Calu3 (cell line): ENCODE data around the gene DSCAM. TPM values are rescaled to one million over a fixed set of nuclear protein-coding genes. Genes with fewer than 3 reads are reported as not detected.

Experiments used
- BruUV-seq: library from RNA; stranded (reverse); fragments of 400-500 nt; replicated peaks from 2 replicates; lab custom pipeline; 2021; lab: Mats Ljungman, UMichigan
- CTCF ChIA-PET: fragments of 300-600 bp; sonication (Branson Sonifier 250); formaldehyde crosslinking; loops from one replicate; lab custom pipeline; 2022; ENCODE audit warnings: antibody characterized with exemption; lab: Charles Lee
- DNase-seq: peaks from one replicate; pipeline ENCODE4 v3.0.0; 2022
- H3K27ac Mint-ChIP-seq: one replicate; pipeline ENCODE4 v1.8.0; 2022; ENCODE audit warnings: mixed read lengths; ENCODE audit not compliant: unreplicated experiment
- H3K27me3 Mint-ChIP-seq: one replicate; pipeline ENCODE4 v1.8.0; 2022; ENCODE audit warnings: mixed read lengths; ENCODE audit not compliant: unreplicated experiment
- H3K36me3 Mint-ChIP-seq: one replicate; pipeline ENCODE4 v1.8.0; 2022; ENCODE audit warnings: mild to moderate bottlenecking, moderate library complexity, mixed read lengths; ENCODE audit not compliant: insufficient read depth, unreplicated experiment
- H3K4me1 Mint-ChIP-seq: one replicate; pipeline ENCODE4 v1.8.0; 2022; ENCODE audit warnings: mild to moderate bottlenecking, low read depth, mixed read lengths; ENCODE audit not compliant: unreplicated experiment
- H3K4me3 Mint-ChIP-seq: one replicate; pipeline ENCODE4 v1.8.0; 2022; ENCODE audit warnings: mild to moderate bottlenecking, low read depth, moderate library complexity, mixed read lengths; ENCODE audit not compliant: unreplicated experiment
- H3K9me3 Mint-ChIP-seq: one replicate; pipeline ENCODE4 v1.8.0; 2022; ENCODE audit warnings: low read depth, mixed read lengths; ENCODE audit not compliant: unreplicated experiment
- intact Hi-C: fragments of 100-400 bp; cut with micrococcal nuclease; formaldehyde crosslinking; loops from one replicate; pipeline ENCODE4 v1.10.0; 2022; ENCODE audit not compliant: unreplicated experiment
- total RNA-seq: library from RNA; stranded (reverse); gene quantifications from 2 replicates; pipeline ENCODE4 v1.2.3, GENCODE V29; 2022
- TF ChIP-seq, protein P1 (sequence below): fragments of 200-600 bp; IDR thresholded peaks from one replicate; pipeline ENCODE4 v1.8.0; 2022; ENCODE audit warnings: antibody characterized with exemption; ENCODE audit not compliant: unreplicated experiment

The DSCAM gene
- total RNA-seq, 1 experiment from 2014 or later: not detected

DNA sequence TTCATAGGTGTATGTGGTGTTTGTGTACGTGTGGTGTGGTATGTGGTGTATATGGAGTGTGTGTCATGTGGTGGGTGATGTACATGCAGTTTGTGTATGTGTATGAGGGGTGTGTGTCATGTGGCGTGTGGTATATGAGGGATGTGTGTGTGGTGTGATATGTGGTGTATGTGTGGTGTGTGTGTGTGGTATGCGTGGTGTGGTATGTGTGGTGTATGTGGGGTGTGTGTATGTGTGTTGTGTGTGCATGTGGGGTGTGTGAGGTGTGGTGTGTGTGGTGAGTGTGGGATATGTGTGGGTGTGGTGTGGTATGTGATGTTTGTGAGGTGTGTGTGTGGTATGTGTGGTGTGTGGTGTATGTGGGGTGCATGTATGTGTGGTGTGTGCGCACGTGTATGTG, 707.3 kb downstream of the DSCAM start:
- H3K4me3 Mint-ChIP-seq: no peak overlapping the region
- no peaks in the 10 kb centered on the region for H3K27me3 Mint-ChIP-seq
- no peaks in the 10 kb centered on the region for H3K4me1 Mint-ChIP-seq
- no TSS peak for BruUV-seq
- intact Hi-C loops: loop anchor here (5.0 kb wide), 1 partner anchor 928 kb away; no protein-coding TSS in a partner anchor
- TF ChIP-seq, protein P1, sequence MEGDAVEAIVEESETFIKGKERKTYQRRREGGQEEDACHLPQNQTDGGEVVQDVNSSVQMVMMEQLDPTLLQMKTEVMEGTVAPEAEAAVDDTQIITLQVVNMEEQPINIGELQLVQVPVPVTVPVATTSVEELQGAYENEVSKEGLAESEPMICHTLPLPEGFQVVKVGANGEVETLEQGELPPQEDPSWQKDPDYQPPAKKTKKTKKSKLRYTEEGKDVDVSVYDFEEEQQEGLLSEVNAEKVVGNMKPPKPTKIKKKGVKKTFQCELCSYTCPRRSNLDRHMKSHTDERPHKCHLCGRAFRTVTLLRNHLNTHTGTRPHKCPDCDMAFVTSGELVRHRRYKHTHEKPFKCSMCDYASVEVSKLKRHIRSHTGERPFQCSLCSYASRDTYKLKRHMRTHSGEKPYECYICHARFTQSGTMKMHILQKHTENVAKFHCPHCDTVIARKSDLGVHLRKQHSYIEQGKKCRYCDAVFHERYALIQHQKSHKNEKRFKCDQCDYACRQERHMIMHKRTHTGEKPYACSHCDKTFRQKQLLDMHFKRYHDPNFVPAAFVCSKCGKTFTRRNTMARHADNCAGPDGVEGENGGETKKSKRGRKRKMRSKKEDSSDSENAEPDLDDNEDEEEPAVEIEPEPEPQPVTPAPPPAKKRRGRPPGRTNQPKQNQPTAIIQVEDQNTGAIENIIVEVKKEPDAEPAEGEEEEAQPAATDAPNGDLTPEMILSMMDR: no peak
- no peaks in the 10 kb centered on the region for H3K36me3 Mint-ChIP-seq
- H3K9me3 Mint-ChIP-seq: no peaks in the 10 kb centered on the region
- DNase-seq: no peak
- H3K27ac Mint-ChIP-seq: no peak overlapping the region
- CTCF ChIA-PET: no interaction called here

DNA sequence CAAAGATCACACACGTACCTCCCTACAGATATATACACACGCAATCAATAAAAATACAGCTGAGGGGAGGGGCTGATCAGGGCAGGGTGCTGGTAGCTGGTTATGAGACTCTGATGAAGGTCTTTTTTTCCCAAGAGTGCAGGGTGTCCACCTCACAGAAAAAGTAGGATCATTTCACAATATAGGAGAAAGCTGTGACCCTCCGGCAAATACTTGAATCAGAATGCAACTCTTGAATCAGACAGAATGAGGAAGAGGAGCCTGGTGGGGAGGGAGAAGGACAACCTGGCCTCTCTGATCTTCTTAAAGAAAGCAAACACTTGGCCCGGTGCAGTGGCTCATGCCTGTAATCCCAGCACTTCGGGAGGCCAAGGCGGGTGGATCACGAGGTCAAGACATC, 710.4 kb downstream of the DSCAM start:
- Mint-ChIP-seq H3K4me1 (no peaks in the 10 kb centered on the region), H3K36me3 (no peaks in the 10 kb centered on the region), H3K27ac (no peak overlapping the region), H3K4me3 (no peak overlapping the region), H3K9me3 (no peaks in the 10 kb centered on the region), H3K27me3 (no peaks in the 10 kb centered on the region)
- intact Hi-C loops: no loop called here
- CTCF ChIA-PET: no interaction called here
- TF ChIP-seq, protein P1: no peak
- no peak for DNase-seq
- BruUV-seq: no TSS peak

DNA sequence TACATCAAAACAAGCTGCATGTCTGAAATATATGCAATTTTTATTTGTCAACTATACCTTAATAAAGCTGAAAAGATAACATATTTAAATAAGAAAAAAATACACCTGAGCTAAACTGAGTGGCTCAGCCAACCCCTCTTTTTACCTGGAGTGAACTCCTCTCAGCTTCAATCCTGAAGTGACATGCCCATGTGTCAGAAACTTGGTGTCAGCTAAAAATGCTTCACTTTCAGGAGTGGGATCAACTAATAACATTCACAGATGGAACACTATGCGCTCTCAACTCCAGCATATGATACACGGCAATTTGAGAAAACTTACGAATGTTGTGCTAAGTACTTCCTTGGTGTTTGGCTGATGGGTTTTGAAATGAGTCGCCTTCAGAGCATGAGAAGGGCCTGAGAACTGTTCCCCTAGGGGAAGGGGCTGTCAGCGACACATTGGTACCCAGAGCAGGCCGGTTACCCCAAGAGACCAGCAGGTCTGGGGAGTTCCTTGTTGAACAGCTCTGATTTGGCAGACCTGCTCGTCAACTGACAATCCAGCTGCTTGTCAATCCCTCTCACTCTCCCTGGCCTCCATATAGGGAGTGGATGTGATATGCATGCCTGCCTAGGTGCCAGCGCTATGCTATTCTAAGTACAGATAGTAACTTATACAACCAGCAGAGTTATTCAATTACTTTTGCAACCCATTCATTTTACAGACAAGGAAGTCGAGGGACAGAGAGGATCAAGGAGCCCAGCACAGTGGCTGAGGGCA, 712.0 kb downstream of the DSCAM start:
- TF ChIP-seq, protein P1: no peak
- no peak overlapping the region for H3K27ac Mint-ChIP-seq
- intact Hi-C loops: no loop called here
- no peaks in the 10 kb centered on the region for H3K36me3 Mint-ChIP-seq
- no peaks in the 10 kb centered on the region for H3K4me1 Mint-ChIP-seq
- CTCF ChIA-PET: no interaction called here
- no TSS peak for BruUV-seq
- H3K4me3 Mint-ChIP-seq: no peak overlapping the region
- no peaks in the 10 kb centered on the region for H3K27me3 Mint-ChIP-seq
- H3K9me3 Mint-ChIP-seq: no peaks in the 10 kb centered on the region
- DNase-seq: no peak

DNA sequence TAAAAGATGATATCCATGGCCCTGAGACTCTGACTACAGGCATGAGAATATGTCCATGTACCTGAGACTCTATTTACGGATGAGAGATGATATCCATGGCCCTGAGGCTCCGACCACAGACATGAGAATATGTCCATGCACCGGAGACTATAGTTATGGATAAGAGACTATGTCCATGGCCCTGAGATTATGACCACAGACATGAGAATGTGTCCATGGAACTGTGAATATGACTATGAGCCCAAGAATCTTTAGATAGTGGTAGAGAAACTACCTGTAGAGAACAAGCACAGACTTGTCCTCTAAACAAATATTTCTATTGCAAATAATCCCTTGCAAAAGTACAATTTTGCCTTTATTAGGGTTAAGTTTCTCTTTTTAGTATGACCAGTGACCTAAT, 716.5 kb downstream of the DSCAM start:
- Mint-ChIP-seq H3K4me3 (no peak overlapping the region), H3K9me3 (peaks cover 5% of the 10 kb centered on the region), H3K27ac (no peak overlapping the region), H3K27me3 (no peaks in the 10 kb centered on the region), H3K36me3 (no peaks in the 10 kb centered on the region), H3K4me1 (no peaks in the 10 kb centered on the region)
- CTCF ChIA-PET: no interaction called here
- no TSS peak for BruUV-seq
- intact Hi-C loops: no loop called here
- DNase-seq: no peak
- TF ChIP-seq, protein P1: no peak
